T-helper 1 cell (primary cell): Measurements from ENCODE around the gene TTC23.

ENCODE experiments used
- DNase-seq, 5 donors: peaks; one replicate each; pipeline ENCODE4 v3.0.0-alpha.2; 2012 to 2020

The TTC23 gene

GRCh38 chr15:99134317-99134821 is 115.0 kb downstream of the TTC23 start:
- DNase-seq = no peak

GRCh38 chr15:99132634-99133287 is 116.6 kb downstream of the TTC23 start:
- DNase-seq = no peak

- no peak for DNase-seq
Measured at GRCh38 chr15:99132122-99132521, 117.3 kb downstream of the TTC23 start.

GRCh38 chr15:99131441-99132023 is 117.8 kb downstream of the TTC23 start:
- DNase-seq = no peak

GRCh38 chr15:99130765-99131440 is 118.5 kb downstream of the TTC23 start:
- DNase-seq = no peak

- DNase-seq = no peak
Measured at GRCh38 chr15:99130314-99130713, 119.1 kb downstream of the TTC23 start.

- no peak for DNase-seq
Measured at GRCh38 chr15:99129644-99130043, 119.7 kb downstream of the TTC23 start.

- DNase-seq = no peak
Measured at GRCh38 chr15:99128411-99128810, 121.0 kb downstream of the TTC23 start.

- DNase-seq = no peak
Measured at GRCh38 chr15:99127773-99128172, 121.6 kb downstream of the TTC23 start.

GRCh38 chr15:99126930-99127329 is 122.5 kb downstream of the TTC23 start:
- DNase-seq = no peak

- DNase-seq = no peak
Measured at GRCh38 chr15:99126131-99126588, 123.2 kb downstream of the TTC23 start.

GRCh38 chr15:99125061-99125891 is 124.1 kb downstream of the TTC23 start:
- no peak for DNase-seq

GRCh38 chr15:99124641-99125040 is 124.7 kb downstream of the TTC23 start:
- no peak for DNase-seq

- DNase-seq = no peak
Measured at GRCh38 chr15:99123713-99124451, 125.5 kb downstream of the TTC23 start.

GRCh38 chr15:99122831-99123712 is 126.3 kb downstream of the TTC23 start:
- DNase-seq = no peak

- DNase-seq = no peak
Measured at GRCh38 chr15:99121691-99122410, 127.5 kb downstream of the TTC23 start.

- DNase-seq = no peak
Measured at GRCh38 chr15:99121207-99121606, 128.2 kb downstream of the TTC23 start.

- DNase-seq = no peak
Measured at GRCh38 chr15:99120050-99120777, 129.2 kb downstream of the TTC23 start.

GRCh38 chr15:99118801-99119546 is 130.4 kb downstream of the TTC23 start:
- no peak for DNase-seq
